Kidney capillary endothelial cell (primary cell): ENCODE results near the gene SEH1L.
"Not testable (repeated sequence)": the region's sequence is repeated elsewhere in the genome, so short reads cannot be mapped to it uniquely, and the experiment has no call there.

Experiments used
- DNase-seq: peaks from one replicate; pipeline ENCODE4 v3.0.0-alpha.2; 2018; ENCODE audit warnings: low spot score

Gene SEH1L

GRCh38 chr18:12943215-12943614, 4.6 kb upstream of the SEH1L start:
- no peak for DNase-seq

DNA sequence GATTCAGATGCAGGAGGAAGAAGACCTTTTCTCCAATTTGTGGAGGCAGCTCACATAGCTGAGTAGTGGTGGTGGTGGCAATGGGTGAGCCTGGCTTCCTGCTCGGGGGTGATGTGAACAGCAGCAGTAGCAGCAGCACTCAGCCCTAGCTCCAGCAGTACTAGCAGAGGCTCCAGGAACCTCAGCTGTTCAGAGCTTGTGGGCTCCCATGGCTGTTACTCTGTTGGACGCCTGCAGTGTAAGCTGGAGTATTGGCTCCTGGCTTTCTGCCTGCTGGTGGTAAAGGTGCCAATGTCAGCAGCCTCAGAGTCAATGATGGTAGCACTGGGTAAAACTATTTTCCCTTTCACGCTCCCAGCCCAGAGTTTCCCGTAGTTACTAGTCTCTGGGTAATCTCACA, 3.1 kb upstream of the SEH1L start:
- DNase-seq, result no peak

GRCh38 chr18:12946549-12947284, 1.1 kb upstream of the SEH1L start:
- DNase-seq, result peak; percentile 43

GRCh38 chr18:12948050-12948804, 416 bp downstream of the SEH1L start:
- DNase-seq, result peak; percentile 89

DNA sequence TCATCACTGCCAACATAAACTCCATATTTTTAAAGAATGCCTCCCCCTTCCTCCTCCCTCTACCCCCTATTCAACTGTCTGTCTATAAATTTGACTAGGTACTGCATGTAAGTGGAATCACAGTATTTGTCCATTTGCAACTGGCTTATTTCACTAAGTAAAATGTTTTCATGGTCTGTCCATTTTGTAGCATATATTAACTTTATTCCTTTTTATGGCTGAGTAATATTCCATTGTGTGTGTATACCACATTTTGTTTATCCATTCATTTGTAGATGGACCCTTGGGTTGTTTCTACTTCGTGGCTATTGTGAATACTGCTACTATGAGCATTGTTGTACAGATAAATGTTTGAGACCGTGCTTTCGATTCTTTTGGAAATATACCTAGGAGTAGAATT, 10.7 kb downstream of the SEH1L start:
- DNase-seq, result no peak

DNA sequence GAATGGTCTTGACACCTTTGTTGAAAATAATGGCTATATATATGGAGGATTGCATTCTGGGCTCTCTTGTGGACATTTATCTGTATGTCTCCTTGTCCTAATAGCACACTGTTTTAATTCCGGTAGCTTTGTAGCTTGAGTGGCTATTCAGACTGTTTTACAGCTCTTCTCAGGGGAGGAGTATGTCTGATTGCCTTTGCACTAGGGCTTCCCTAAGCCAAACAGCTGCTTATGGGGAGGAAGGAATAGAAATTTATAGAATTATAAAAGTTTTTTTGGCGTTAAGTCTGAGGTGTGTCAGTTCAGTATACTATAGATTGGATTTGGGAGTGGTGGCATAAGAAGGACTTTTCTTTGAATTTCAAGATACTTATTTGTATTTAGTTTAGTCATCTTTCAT, 12.6 kb downstream of the SEH1L start:
- DNase-seq, result no peak

- DNase-seq, result no peak
Observed at GRCh38 chr18:12960853-12961397, 13.1 kb downstream of the SEH1L start.

DNA sequence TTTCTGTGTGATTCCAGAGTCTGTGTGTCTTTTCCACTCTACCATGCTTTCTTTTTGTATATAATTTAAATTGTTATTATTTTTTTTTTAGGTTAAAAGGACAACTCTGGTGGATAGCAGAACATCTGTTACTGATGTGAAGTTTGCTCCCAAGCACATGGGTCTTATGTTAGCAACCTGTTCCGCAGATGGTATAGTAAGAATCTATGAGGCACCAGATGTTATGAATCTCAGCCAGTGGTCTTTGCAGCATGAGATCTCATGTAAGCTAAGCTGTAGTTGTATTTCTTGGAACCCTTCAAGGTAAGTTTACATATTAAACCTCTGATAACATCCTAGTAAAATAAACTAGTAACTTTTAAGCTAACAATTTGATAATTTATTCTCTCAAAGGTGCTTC, 15.3 kb downstream of the SEH1L start:
- no peak for DNase-seq

- no peak for DNase-seq
Observed at GRCh38 chr18:12968115-12968514, 20.3 kb downstream of the SEH1L start.

GRCh38 chr18:12968619-12969018, 20.8 kb downstream of the SEH1L start:
- no peak for DNase-seq

DNA sequence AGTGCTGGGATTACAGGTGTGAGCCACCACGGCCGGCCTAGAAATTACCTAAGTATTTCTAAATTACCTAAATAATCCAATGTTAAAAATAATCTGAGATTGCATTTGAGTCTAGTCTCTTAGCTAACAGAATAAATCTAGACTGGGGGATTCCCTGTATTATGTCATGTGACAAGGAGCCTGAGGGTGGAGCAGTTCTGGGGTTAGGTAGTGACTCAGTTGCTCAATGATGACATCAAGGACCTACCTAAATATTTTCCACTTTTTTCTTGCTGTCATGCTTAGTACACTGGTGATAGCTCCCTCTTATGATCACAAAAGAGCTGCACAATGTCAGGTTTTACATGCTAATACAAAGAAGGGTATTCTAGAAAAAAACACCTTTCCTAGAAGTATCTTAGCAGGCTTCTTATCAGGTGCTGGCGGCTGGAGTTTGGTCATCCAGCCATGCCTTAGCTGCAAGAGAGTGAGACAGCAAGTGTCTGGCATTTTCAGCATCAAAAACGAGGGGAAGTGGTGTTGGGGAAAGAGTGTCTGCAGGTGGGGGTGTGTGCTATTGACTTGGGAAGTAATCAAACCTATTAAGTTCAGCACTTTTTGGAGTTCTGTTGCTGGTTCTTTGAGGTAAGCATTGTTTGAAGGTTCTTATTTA, 25.9 kb downstream of the SEH1L start:
- DNase-seq, result no peak

- no peak for DNase-seq
Observed at GRCh38 chr18:12975488-12975887, 27.7 kb downstream of the SEH1L start.

DNA sequence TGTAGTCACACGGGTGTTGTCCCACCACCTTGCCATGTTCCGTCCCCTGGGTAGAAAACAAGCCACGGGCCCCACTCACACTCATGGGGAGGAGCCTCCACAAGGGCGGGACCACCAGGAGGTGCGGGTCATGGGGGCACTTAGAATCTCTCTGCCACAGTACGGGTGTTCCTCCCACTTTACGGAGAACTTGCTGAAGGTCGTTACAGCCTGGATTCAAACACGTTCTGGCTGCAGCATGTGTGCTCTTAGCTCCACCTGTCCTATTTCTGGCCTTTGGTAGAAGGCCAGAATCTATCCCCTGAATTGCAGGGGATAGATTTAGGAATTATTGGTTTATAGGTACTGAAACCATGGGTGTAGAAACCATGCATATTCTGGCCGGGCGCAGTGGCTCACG, 28.5 kb downstream of the SEH1L start:
- no peak for DNase-seq

DNA sequence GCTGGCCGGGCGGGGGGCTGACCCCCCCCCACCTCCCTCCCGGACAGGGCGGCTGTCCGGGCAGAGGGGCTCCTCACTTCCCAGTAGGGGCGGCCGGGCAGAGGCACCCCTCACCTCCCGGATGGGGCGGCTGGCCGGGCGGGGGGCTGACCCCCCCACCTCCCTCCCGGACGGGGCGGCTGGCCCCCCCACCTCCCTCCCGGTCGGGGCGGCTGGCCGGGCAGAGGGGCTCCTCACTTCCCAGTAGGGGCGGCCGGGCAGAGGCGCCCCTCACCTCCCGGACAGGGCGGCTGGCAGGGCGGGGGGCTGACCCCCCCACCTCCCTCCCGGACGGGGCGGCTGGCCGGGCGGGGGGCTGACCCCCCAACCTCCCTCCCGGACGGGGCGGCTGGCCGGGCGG, 32.3 kb downstream of the SEH1L start:
- DNase-seq, result not testable (repeated sequence)

DNA sequence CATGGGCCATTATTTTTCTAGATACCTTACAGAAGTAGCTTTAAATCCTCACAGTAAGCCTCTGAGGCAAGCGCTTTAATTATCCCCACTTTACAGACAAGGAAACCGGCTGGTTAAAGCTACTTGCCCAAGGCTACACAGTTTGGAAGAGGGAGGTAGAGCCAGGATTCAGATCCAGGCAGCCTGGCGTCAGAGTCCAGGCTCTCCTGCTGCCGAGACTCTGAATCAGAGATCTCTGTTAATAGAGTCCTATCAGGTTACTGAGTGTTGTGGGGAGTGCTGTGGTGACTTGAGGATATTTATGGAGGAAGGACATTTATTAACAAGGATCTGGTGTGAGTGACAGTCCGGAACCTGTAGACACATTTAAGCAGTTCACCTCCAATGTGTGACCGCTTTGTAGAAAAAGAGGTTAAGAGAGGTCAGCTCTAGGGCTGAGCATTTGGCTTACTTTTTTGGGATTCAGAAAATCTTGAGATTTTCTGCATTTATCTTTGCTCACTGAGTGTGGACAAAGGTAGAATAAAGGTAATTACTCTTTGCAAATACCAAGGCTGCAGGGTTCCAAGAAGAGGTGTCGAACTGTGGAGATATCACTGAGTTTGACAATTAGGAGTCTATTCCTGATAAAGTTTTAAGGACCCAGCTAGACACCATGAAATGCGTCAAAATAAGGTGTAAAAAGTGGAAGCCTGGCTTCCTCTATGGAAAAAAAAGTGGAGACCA, 41.7 kb downstream of the SEH1L start:
- no peak for DNase-seq

DNA sequence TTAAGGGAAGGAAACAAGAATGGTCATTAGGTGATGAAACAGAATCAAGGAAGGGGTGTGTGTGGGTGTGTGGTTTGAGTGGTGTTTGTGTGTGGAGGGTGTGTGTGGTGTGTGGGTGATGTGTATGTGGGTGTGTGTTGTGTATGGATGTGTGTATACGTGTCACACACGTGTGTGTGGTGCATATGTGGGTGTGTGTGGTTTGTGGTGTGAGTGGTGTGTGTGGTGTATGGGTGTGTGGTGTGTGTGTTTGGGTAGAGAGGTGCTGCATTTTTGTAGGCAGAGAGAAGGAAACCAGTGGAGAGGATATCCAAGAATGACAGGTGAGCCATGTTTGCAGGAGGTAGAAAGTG, 42.3 kb downstream of the SEH1L start:
- no peak for DNase-seq

DNA sequence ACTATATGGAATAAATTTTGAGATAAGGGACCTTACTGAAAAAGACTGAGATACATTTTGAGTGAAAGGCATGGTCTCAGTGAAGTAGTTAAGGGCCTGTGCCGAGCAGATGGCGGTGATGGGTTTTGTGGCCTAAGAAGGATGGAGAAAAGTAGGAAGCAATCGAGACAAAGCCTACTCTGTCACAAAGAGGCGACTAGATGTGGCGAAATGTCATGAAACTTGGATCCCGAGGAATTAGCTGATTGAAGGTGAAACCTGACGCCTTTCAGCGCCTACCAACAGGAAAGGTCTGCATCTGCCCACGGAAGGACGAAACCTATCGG, 42.8 kb downstream of the SEH1L start:
- no peak for DNase-seq

- DNase-seq, result peak; percentile 99
Observed at GRCh38 chr18:12990967-12991820, 43.4 kb downstream of the SEH1L start, which contains the start of gene CEP192. CEP192 (plus strand) TSS chr18:12991362; CDS start chr18:12999425, 8,063 bp downstream.

GRCh38 chr18:12991821-12992179, 44.0 kb downstream of the SEH1L start:
- no peak for DNase-seq

DNA sequence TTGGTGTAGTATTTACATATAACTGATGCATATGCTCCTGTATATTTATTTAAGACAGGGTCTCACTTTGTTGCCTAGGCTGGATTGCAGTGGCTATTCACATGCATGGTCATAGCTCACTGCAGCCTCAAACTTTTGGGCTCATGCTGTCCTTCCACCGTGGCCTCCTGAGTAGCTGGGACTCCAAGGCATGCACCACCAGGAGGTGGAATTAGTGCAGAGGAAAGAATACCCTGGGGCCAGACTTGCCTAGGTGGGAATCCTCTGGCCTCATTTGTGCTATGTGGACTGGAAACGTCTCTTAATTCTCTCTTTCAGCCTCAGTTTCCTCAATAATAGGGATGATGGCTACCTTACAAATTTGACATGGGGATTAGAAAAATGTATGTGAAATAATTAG, 45.6 kb downstream of the SEH1L start:
- no peak for DNase-seq

- DNase-seq, result no peak
Observed at GRCh38 chr18:12995424-12995823, 47.6 kb downstream of the SEH1L start.
